Adipocyte (in vitro differentiated cells): ENCODE results near the gene ABCG1.

Experiments used
- DNase-seq: peaks from one replicate; pipeline ENCODE4 v3.0.0-alpha.2; 2015; ENCODE audit warnings: low read depth
- H3K27me3 ChIP-seq: replicated peaks from 2 replicates; pipeline ENCODE4 v1.7.0; 2013; ENCODE audit warnings: mild to moderate bottlenecking, low read length, moderate library complexity; ENCODE audit not compliant: control insufficient read depth, insufficient read depth
- H3K36me3 ChIP-seq: 2 replicates; pipeline ENCODE4 v1.7.0; 2013; ENCODE audit warnings: low read length, mild to moderate bottlenecking, moderate library complexity; ENCODE audit not compliant: control insufficient read depth, insufficient read depth, severe bottlenecking
- H3K4me1 ChIP-seq: 2 replicates; pipeline ENCODE4 v1.7.0; 2013; ENCODE audit warnings: mild to moderate bottlenecking, low read length, moderate library complexity; ENCODE audit not compliant: control insufficient read depth, insufficient read depth
- H3K4me3 ChIP-seq: 2 replicates; pipeline ENCODE4 v1.7.0; 2013; ENCODE audit warnings: mild to moderate bottlenecking, low read length, moderate library complexity
- H3K9ac ChIP-seq: 2 replicates; pipeline ENCODE4 v1.7.0; 2013; ENCODE audit warnings: mild to moderate bottlenecking, low read length, moderate library complexity
- H3K9me3 ChIP-seq: 2 replicates; pipeline ENCODE4 v1.7.0; 2013; ENCODE audit warnings: mild to moderate bottlenecking, low read length, moderate library complexity; ENCODE audit not compliant: control insufficient read depth

ABCG1 gene

GRCh38 chr21:42307106-42307505, 88.2 kb downstream of the ABCG1 start:
- H3K36me3 ChIP-seq: no peaks in the 10 kb centered on the region
- H3K9ac ChIP-seq: no peak overlapping the region
- no peaks in the 10 kb centered on the region for H3K4me1 ChIP-seq
- DNase-seq: no peak
- no peaks in the 10 kb centered on the region for H3K9me3 ChIP-seq
- H3K4me3 ChIP-seq: no peak overlapping the region
- peaks cover 71% of the 10 kb centered on the region for H3K27me3 ChIP-seq

GRCh38 chr21:42308161-42308913, 89.4 kb downstream of the ABCG1 start:
- no peaks in the 10 kb centered on the region for H3K4me1 ChIP-seq
- no peak overlapping the region for H3K4me3 ChIP-seq
- DNase-seq: no peak
- no peaks in the 10 kb centered on the region for H3K9me3 ChIP-seq
- no peak overlapping the region for H3K9ac ChIP-seq
- H3K36me3 ChIP-seq: no peaks in the 10 kb centered on the region
- H3K27me3 ChIP-seq: peaks cover 62% of the 10 kb centered on the region

- peaks cover 63% of the 10 kb centered on the region for H3K27me3 ChIP-seq
- no peak overlapping the region for H3K9ac ChIP-seq
- DNase-seq: no peak
- H3K9me3 ChIP-seq: no peaks in the 10 kb centered on the region
- no peaks in the 10 kb centered on the region for H3K4me1 ChIP-seq
- H3K4me3 ChIP-seq: no peak overlapping the region
- no peaks in the 10 kb centered on the region for H3K36me3 ChIP-seq
Observed at GRCh38 chr21:42308914-42309752, 90.2 kb downstream of the ABCG1 start.

- Histone ChIP-seq H3K4me1 (no peaks in the 10 kb centered on the region), H3K27me3 (peaks cover 63% of the 10 kb centered on the region), H3K9ac (no peak overlapping the region), H3K4me3 (no peak overlapping the region), H3K36me3 (no peaks in the 10 kb centered on the region), H3K9me3 (no peaks in the 10 kb centered on the region)
- peak; percentile 48 for DNase-seq
Observed at GRCh38 chr21:42309753-42310213, 90.8 kb downstream of the ABCG1 start.

DNA sequence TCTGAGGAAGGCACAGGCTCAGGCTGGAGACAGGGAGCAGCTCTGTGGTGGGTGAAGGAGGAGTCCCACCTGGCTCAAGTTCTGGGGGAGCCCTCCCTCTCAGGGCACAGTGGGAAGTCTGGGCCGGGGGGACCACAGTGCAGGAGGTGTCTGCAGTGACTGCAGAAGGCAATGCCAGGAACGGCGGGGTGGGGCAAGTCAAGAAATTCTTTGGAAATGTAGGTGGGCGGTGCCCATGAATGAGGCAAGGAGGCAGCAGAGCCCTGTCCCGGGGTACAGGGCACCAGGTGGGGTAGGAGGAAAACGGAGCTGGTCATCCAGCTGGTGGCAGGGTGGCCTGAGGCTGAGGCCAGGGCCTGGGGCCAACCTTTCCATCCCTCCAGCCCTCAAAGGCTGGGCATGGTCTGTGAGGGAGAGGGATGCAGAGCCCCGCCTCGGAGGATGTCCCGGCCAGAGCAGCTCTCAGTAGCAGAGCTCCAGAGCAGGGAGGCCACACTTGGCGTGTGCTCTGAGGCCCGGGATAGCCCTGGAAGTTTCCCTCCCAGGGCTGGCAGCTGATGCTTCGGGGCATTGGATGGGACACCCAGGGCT, 91.6 kb downstream of the ABCG1 start:
- no peaks in the 10 kb centered on the region for H3K4me1 ChIP-seq
- no peak overlapping the region for H3K9ac ChIP-seq
- no peaks in the 10 kb centered on the region for H3K9me3 ChIP-seq
- H3K4me3 ChIP-seq: no peak overlapping the region
- H3K27me3 ChIP-seq: peaks cover 65% of the 10 kb centered on the region
- H3K36me3 ChIP-seq: no peaks in the 10 kb centered on the region
- no peak for DNase-seq

- Histone ChIP-seq H3K36me3 (no peaks in the 10 kb centered on the region), H3K27me3 (peaks cover 60% of the 10 kb centered on the region), H3K4me3 (no peak overlapping the region), H3K9ac (no peak overlapping the region), H3K9me3 (no peaks in the 10 kb centered on the region), H3K4me1 (no peaks in the 10 kb centered on the region)
- DNase-seq: no peak
Observed at GRCh38 chr21:42311160-42311559, 92.2 kb downstream of the ABCG1 start.

DNA sequence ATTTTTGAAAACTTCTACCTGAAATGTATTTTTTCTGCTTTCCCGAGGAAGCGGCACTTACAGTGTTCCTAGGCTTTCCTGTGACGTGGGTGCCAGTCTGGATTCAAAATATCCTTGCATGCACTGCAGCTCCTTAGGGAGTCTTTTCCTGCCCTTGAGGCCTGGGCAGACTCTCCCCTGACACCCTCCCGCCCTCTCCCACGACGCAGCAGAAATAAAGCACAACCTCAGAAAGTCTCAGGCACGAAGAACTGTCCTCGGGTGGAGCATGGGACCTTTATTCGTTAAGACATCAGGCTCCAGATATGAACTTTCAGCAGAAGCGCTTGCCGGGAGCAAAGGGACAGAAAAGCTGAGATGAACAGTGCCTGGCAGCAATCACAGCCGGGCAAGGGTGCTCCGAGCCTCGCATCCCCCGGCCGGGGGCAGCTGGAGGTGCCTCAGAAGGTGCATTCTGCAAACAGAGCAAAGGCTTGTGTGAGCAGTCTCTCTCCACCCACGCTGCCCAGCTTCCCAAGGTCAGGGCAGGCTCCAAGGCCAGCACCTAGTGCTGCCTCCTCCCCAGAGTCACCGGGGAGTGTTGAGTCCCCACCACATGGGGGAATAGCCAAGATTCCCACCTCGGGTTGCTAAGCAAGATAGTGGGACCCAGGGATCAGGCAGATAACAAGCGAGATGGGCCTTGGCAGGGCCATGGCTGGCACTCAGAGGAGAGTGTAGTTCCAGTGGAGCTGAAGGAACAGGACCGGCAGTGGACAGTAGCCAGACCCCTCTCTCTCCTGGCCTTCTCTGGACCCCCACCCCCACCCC, 93.1 kb downstream of the ABCG1 start:
- DNase-seq: no peak
- H3K27me3 ChIP-seq: peaks cover 61% of the 10 kb centered on the region

DNA sequence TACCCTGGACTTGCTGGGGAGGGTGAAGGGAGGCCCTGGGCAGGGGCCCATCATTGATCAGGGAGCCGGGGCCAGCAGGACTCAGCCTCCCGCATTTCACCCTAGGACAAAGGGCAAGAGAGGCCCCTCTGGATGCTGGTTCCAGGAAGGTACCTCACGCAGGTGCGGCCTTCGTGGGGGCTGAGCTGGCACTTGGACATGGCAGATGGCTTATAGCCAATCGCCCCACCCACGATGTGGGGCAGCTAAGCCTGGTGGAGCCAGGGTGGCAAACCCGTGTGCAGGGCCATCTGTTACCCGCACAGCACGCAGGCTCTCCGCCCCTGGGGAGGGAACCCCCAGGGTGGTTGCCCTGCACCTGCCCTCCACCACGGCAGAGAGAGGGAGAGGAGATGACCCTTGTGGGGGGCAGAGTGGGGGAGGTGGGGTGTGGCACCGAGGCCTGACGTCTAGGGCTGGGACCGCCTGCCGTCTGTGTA, 93.7 kb downstream of the ABCG1 start:
- no peaks in the 10 kb centered on the region for H3K4me1 ChIP-seq

More for the DNA sequence above, 93.1 kb downstream of the ABCG1 start:
- H3K36me3 ChIP-seq: no peaks in the 10 kb centered on the region
- no peak overlapping the region for H3K4me3 ChIP-seq
- no peaks in the 10 kb centered on the region for H3K9me3 ChIP-seq
- no peak overlapping the region for H3K9ac ChIP-seq
- H3K4me1 ChIP-seq: no peaks in the 10 kb centered on the region

DNA sequence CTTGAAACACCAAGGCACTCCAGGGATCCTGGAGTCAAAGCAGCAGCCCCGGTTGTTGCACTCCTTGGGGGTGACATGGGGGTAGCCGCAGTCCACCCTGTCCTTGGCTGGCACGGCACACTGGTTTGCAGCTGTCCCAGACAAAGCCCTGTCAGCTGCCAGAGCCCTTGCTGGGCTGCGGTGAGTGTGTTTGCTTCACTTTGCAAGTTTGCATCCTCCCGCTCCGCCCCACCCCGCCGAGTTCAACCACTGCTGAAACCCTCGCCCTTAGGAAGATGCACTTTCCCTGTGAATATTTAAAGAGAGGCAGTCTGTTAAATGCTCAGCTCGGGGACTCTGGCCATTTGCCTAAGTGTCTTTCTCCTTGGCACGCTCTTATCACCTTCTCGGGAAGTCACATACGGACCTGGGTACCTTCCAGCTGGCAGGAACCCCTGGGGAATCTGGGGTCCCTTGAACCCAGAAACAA, 94.6 kb downstream of the ABCG1 start:
- H3K4me3 ChIP-seq: no peak overlapping the region
- H3K36me3 ChIP-seq: no peaks in the 10 kb centered on the region
- H3K4me1 ChIP-seq: no peaks in the 10 kb centered on the region
- no peak overlapping the region for H3K9ac ChIP-seq
- no peak for DNase-seq
- H3K9me3 ChIP-seq: no peaks in the 10 kb centered on the region
- peaks cover 60% of the 10 kb centered on the region for H3K27me3 ChIP-seq

More for the DNA sequence above, 93.7 kb downstream of the ABCG1 start:
- H3K9me3 ChIP-seq: no peaks in the 10 kb centered on the region
- DNase-seq: no peak
- H3K27me3 ChIP-seq: peaks cover 62% of the 10 kb centered on the region
- no peaks in the 10 kb centered on the region for H3K36me3 ChIP-seq
- no peak overlapping the region for H3K9ac ChIP-seq
- no peak overlapping the region for H3K4me3 ChIP-seq

- no peak for DNase-seq
- no peaks in the 10 kb centered on the region for H3K4me1 ChIP-seq
- H3K9me3 ChIP-seq: no peaks in the 10 kb centered on the region
- no peak overlapping the region for H3K9ac ChIP-seq
- H3K27me3 ChIP-seq: peaks cover 54% of the 10 kb centered on the region
- no peaks in the 10 kb centered on the region for H3K36me3 ChIP-seq
- H3K4me3 ChIP-seq: no peak overlapping the region
Observed at GRCh38 chr21:42314616-42315295, 95.8 kb downstream of the ABCG1 start.
